H9 (cell line): ENCODE data around the gene CHRM4. TPM values are rescaled to one million over a fixed set of nuclear protein-coding genes. Genes with fewer than 3 reads are reported as not detected.

Source experiments
- DNase-seq: peaks from one replicate; pipeline ENCODE4 v3.0.0-alpha.2; 2017
- H2AFZ ChIP-seq: one replicate; pipeline ENCODE4 v1.6.1; 2013; ENCODE audit warnings: mild to moderate bottlenecking, low read length, control low read depth, moderate library complexity
- H2AK5ac ChIP-seq: 2 replicates; pipeline ENCODE4 v1.6.1; 2013; ENCODE audit warnings: low read length, control low read depth, mixed read lengths; ENCODE audit not compliant: insufficient read length
- H2BK120ac ChIP-seq: one replicate; pipeline ENCODE4 v1.6.1; 2013; ENCODE audit warnings: low read depth, mild to moderate bottlenecking, low read length, control low read depth, inconsistent platforms; ENCODE audit not compliant: poor library complexity, severe bottlenecking
- H2BK12ac ChIP-seq: 2 replicates; pipeline ENCODE4 v1.6.1; 2013; ENCODE audit warnings: low read length, control low read depth, mixed read lengths, low read depth; ENCODE audit not compliant: insufficient read length
- H2BK15ac ChIP-seq: 2 replicates; pipeline ENCODE4 v1.6.1; 2013; ENCODE audit warnings: low read depth, low read length, control low read depth
- H2BK20ac ChIP-seq: one replicate; pipeline ENCODE4 v1.6.1; 2013; ENCODE audit warnings: low read depth, mild to moderate bottlenecking, low read length, control low read depth, inconsistent platforms; ENCODE audit not compliant: poor library complexity, severe bottlenecking
- H2BK5ac ChIP-seq: 2 replicates; pipeline ENCODE4 v1.6.1; 2013; ENCODE audit warnings: low read length, control low read depth, mixed read lengths; ENCODE audit not compliant: insufficient read length
- H3K14ac ChIP-seq: 2 replicates; pipeline ENCODE4 v1.6.1; 2013; ENCODE audit warnings: low read length, control low read depth; ENCODE audit not compliant: insufficient read depth
- H3K18ac ChIP-seq: 2 replicates; pipeline ENCODE4 v1.6.1; 2013; ENCODE audit warnings: low read depth, mild to moderate bottlenecking, mixed read lengths, low read length, control low read depth; ENCODE audit not compliant: insufficient read length
- H3K23ac ChIP-seq: 2 replicates; pipeline ENCODE4 v1.6.1; 2013; ENCODE audit warnings: low read length, control low read depth, mixed read lengths, low read depth; ENCODE audit not compliant: insufficient read length
- H3K23me2 ChIP-seq: 2 replicates; pipeline ENCODE4 v1.6.1; 2013; ENCODE audit warnings: low read depth, mild to moderate bottlenecking, mixed read lengths, low read length, control low read depth; ENCODE audit not compliant: insufficient read length, poor library complexity, severe bottlenecking
- H3K27ac ChIP-seq: 2 replicates; pipeline ENCODE4 v1.5.1; 2013; ENCODE audit warnings: low read length, control low read depth, mixed read lengths, low read depth; ENCODE audit not compliant: insufficient read length
- H3K27me3 ChIP-seq: 2 replicates; pipeline ENCODE4 v1.6.1; 2013; ENCODE audit warnings: low read length, control low read depth, inconsistent platforms; ENCODE audit not compliant: insufficient read depth
- H3K4ac ChIP-seq: 2 replicates; pipeline ENCODE4 v1.6.1; 2013; ENCODE audit warnings: low read depth, mild to moderate bottlenecking, control low read depth, inconsistent platforms, low read length, moderate library complexity
- H3K4me1 ChIP-seq: 2 replicates; pipeline ENCODE4 v1.6.1; 2013; ENCODE audit warnings: low read length, control low read depth, inconsistent platforms; ENCODE audit not compliant: insufficient read depth
- H3K4me2 ChIP-seq: 2 replicates; pipeline ENCODE4 v1.6.1; 2013; ENCODE audit warnings: low read length, control low read depth, mixed read lengths; ENCODE audit not compliant: insufficient read length, insufficient read depth
- H3K56ac ChIP-seq: 2 replicates; pipeline ENCODE4 v1.6.1; 2013; ENCODE audit warnings: low read depth, mild to moderate bottlenecking, mixed read lengths, low read length, control low read depth; ENCODE audit not compliant: insufficient read length
- H3K79me1 ChIP-seq: 2 replicates; pipeline ENCODE4 v1.6.1; 2013; ENCODE audit warnings: low read depth, mild to moderate bottlenecking, moderate library complexity, low read length, control low read depth, inconsistent platforms; ENCODE audit not compliant: insufficient read depth, poor library complexity, severe bottlenecking
- H3K79me2 ChIP-seq: 2 replicates; pipeline ENCODE4 v1.6.1; 2013; ENCODE audit warnings: low read length, control low read depth, inconsistent platforms; ENCODE audit not compliant: insufficient read depth
- H3K9ac ChIP-seq: 2 replicates; pipeline ENCODE4 v1.6.1; 2013; ENCODE audit warnings: low read length, control low read depth, mixed read lengths; ENCODE audit not compliant: insufficient read length; ENCODE audit errors: extremely low read depth
- H3K9me3 ChIP-seq: one replicate; pipeline ENCODE4 v1.6.1; 2013; ENCODE audit warnings: low read depth, low read length, inconsistent platforms; ENCODE audit not compliant: control insufficient read depth
- H3T11ph ChIP-seq: one replicate; pipeline ENCODE4 v1.6.1; 2013; ENCODE audit warnings: mild to moderate bottlenecking, low read length, control low read depth, inconsistent platforms
- H4K20me1 ChIP-seq: one replicate; pipeline ENCODE4 v1.6.1; 2013; ENCODE audit not compliant: control insufficient read depth, insufficient read length, insufficient read depth
- H4K5ac ChIP-seq: 2 replicates; pipeline ENCODE4 v1.6.1; 2013; ENCODE audit warnings: low read depth, mild to moderate bottlenecking, mixed read lengths, low read length, control low read depth; ENCODE audit not compliant: insufficient read length
- H4K8ac ChIP-seq: replicated peaks from 2 replicates; pipeline ENCODE4 v1.6.1; 2013; ENCODE audit warnings: low read length, control low read depth, mixed read lengths, low read depth; ENCODE audit not compliant: insufficient read length
- H4K91ac ChIP-seq: 2 replicates; pipeline ENCODE4 v1.6.1; 2013; ENCODE audit warnings: low read depth, mild to moderate bottlenecking, moderate library complexity, mixed read lengths, low read length, control low read depth; ENCODE audit not compliant: insufficient read length
- H3K27ac Mint-ChIP-seq, 3 experiments: 2 replicates in 2 of 3; 3 replicates in 1 of 3; pipeline ENCODE4 v1.8.0; 2020 to 2021; ENCODE audit warnings: mixed read lengths in 3 of 3, mild to moderate bottlenecking in 1 of 3, moderate library complexity in 1 of 3
- H3K27me3 Mint-ChIP-seq: 2 replicates; pipeline ENCODE4 v1.8.0; 2021; ENCODE audit warnings: low read depth, mild to moderate bottlenecking, moderate library complexity, mixed read lengths
- H3K36me3 Mint-ChIP-seq, 3 experiments: 2 replicates in 2 of 3; 3 replicates in 1 of 3; pipeline ENCODE4 v1.8.0; 2020 to 2021; ENCODE audit warnings: low read depth in 3 of 3, mixed read lengths in 3 of 3; ENCODE audit not compliant: insufficient read depth in 1 of 3
- H3K4me1 Mint-ChIP-seq, 2 experiments: 2 replicates each; pipeline ENCODE4 v1.8.0; 2020; ENCODE audit warnings: mixed read lengths in 2 of 2
- H3K4me3 Mint-ChIP-seq, 2 experiments: 2 replicates in 1 of 2; 3 replicates in 1 of 2; pipeline ENCODE4 v1.8.0; 2020 to 2021; ENCODE audit warnings: mild to moderate bottlenecking in 2 of 2, mixed read lengths in 2 of 2, moderate library complexity in 1 of 2
- H3K9me3 Mint-ChIP-seq, 2 experiments: 2 replicates in 1 of 2; 3 replicates in 1 of 2; pipeline ENCODE4 v1.8.0; 2020; ENCODE audit warnings: mild to moderate bottlenecking in 2 of 2, mixed read lengths in 2 of 2, moderate library complexity in 1 of 2
- CTCF ChIP-seq: fragments of 200-600 bp; sonication (generic); conservative IDR thresholded peaks from 3 replicates; pipeline ENCODE4 v1.8.0; 2021; ENCODE audit warnings: antibody characterized with exemption, mild to moderate bottlenecking
- WGBS: extraction: QIAGEN DNeasy Blood & Tissue Kit; methylation state at CpG from one replicate; pipeline ENCODE4 v1.1.7; 2013; ENCODE audit warnings: missing lambda C conversion rate, low lambda C conversion rate, mixed read lengths; ENCODE audit not compliant: insufficient read length; ENCODE audit errors: extremely low coverage; 5-methylcytosine and 5-hydroxymethylcytosine counted together
- total RNA-seq: library from RNA; stranded (reverse); gene quantifications from 2 replicates; pipeline ENCODE4 v1.2.1, GENCODE V29; 2021

Gene CHRM4
- total RNA-seq, 1 experiment from 2014 or later, result 1.0 TPM

- peaks cover 18 to 54% (median 26%) of the 10 kb centered on the region in 3 experiments for H3K36me3 Mint-ChIP-seq
- H3T11ph ChIP-seq, result no peak overlapping the region
- H3K27me3 ChIP-seq, result no peaks in the 10 kb centered on the region
- H3K9me3 Mint-ChIP-seq, result no peaks in the 10 kb centered on the region
- no peak overlapping the region for H2BK12ac ChIP-seq
- H3K27me3 Mint-ChIP-seq, result no peaks in the 10 kb centered on the region
- no peak overlapping the region for H2BK15ac ChIP-seq
- DNase-seq, result peak; percentile 78
- H3K23ac ChIP-seq, result no peak overlapping the region
- H2BK20ac ChIP-seq, result no peak overlapping the region
- H4K8ac ChIP-seq, result no peak overlapping the region
- H2AFZ ChIP-seq, result no peak overlapping the region
- no peaks in the 10 kb centered on the region for H3K79me2 ChIP-seq
- H3K79me1 ChIP-seq, result no peaks in the 10 kb centered on the region
- no peaks in the 10 kb centered on the region for H3K23me2 ChIP-seq
- no peak overlapping the region for H3K4me3 Mint-ChIP-seq
- no CpG with 5 or more reads among the region's 5 CpGs for WGBS
- H2BK120ac ChIP-seq, result no peak overlapping the region
- H4K5ac ChIP-seq, result no peak overlapping the region
- no peak overlapping the region for H3K18ac ChIP-seq
- no peak overlapping the region for H3K56ac ChIP-seq
- H3K27ac Mint-ChIP-seq, result peak overlapping the region; percentile 73 to 83 (median 74); a peak in 4 of 7 replicates
- no peak overlapping the region for H3K14ac ChIP-seq
- H4K91ac ChIP-seq, result no peak overlapping the region
- H3K4me2 ChIP-seq, result no peak overlapping the region
- H2BK5ac ChIP-seq, result no peak overlapping the region
- no peak overlapping the region for H2AK5ac ChIP-seq
- no peak overlapping the region for H3K4ac ChIP-seq
- no peaks in the 10 kb centered on the region for H4K20me1 ChIP-seq
- H3K27ac ChIP-seq, result no peak overlapping the region
- no peaks in the 10 kb centered on the region for H3K4me1 ChIP-seq
- no peak overlapping the region for H3K9ac ChIP-seq
- H3K4me1 Mint-ChIP-seq, result peaks cover 5 to 13% of the 10 kb centered on the region in 2 experiments; a peak in 3 of 4 replicates
- TF ChIP-seq CTCF, result peak; percentile 74
- H3K9me3 ChIP-seq, result no peaks in the 10 kb centered on the region
Observed at GRCh38 chr11:46410021-46410420, 18.4 kb upstream of the CHRM4 start.
